Hepatocyte (in vitro differentiated cells): ENCODE results near the gene PARP1.

Source experiments
- CTCF ChIP-seq: fragments of 200-600 bp; sonication (generic); IDR thresholded peaks from 2 replicates; pipeline ENCODE4 v1.5.1; 2016; ENCODE audit warnings: antibody characterized with exemption, mild to moderate bottlenecking; ENCODE audit not compliant: poor library complexity
- EZH2phosphoT487 ChIP-seq: fragments of 200-600 bp; sonication (generic); IDR thresholded peaks from one replicate; pipeline ENCODE4 v1.6.1; 2018; ENCODE audit warnings: antibody characterized with exemption, mild to moderate bottlenecking, low read depth, moderate library complexity; ENCODE audit not compliant: unreplicated experiment, severe bottlenecking

DNA sequence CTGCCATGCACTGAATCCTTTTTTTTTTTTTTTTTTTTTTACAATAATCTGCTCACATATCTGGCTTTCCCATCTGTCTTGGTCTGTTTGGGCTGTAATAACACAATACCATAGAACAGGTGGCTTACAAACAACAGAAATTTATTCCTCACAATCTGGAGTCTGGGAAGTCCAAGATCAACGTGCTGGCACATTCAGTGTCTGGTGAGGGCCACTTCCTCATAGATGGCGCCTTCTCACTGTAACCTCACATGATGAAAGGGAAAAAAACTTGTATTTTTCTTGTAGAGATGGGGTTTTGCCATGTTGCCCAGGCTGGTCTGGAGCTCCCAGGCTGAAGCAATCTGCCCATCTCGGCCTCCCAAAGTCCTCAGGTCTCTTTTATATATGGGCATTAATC lies 13.0 kb upstream of the PARP1 start:
- TF ChIP-seq CTCF (no peak), EZH2phosphoT487 (no peak)
